ENCODE measurements around the gene HIVEP2.

HIVEP2 gene

GRCh38 chr6:142702501-142703460, 242.2 kb downstream of the HIVEP2 start:
- DNase-seq (ENCODE audit: low read depth in 2 of 2): no peak

All from stimulated activated CD8-positive, alpha-beta memory T cell treated with anti-CD3 and anti-CD28 coated beads, Interleukin-15, amount 100 ng/mL, for 48 hours (primary cell).